Raji (cell line): Measurements from ENCODE around the gene KCNAB3.

Experiments
- POLR2A ChIP-seq: IDR thresholded peaks from 2 replicates; pipeline ENCODE4 v1.6.1; 2011; ENCODE audit warnings: low read depth, low read length, control low read depth; ENCODE audit not compliant: insufficient read depth

Gene KCNAB3

DNA sequence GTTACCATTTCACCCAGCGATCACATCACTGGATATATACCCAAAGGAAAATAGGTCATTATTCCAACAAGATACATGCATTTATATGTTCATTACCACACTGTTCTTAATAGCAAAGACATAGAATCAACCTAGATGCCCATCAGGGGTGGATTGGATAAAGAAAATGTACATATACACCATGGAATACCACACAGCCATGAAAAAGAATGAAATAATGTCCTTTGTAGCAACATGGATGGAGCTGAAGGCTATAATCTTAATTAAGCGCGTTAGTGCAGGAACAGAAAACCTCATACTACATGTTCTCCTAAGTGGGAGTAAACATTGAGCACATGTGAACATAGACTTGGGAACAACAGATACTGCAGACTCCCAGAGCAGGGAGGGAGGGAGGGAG, 20.9 kb upstream of the KCNAB3 start:
- TF ChIP-seq POLR2A, result no peak

GRCh38 chr17:7947651-7948050, 18.0 kb upstream of the KCNAB3 start:
- no peak for TF ChIP-seq POLR2A

GRCh38 chr17:7946441-7946840, 16.8 kb upstream of the KCNAB3 start:
- TF ChIP-seq POLR2A, result no peak

DNA sequence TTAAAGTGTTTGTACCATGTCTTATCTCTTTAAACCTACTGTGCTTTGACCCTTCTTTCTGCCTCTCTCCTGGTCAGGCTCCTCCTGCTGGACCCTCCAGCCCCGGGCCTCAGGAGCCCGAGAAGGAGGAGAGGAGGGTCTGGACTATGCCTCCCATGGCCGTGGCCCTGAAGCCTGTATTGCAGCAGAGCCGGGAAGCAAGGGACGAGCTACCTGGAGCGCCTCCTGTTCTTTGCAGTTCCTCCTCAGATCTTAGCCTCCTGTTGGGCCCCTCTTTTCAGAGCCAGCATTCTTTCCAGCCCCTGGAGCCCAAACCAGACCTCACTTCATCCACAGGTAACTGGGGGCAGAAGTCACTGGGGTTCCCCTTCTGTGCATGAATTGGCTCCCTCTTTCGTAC, 16.0 kb upstream of the KCNAB3 start:
- TF ChIP-seq POLR2A, result no peak

- no peak for TF ChIP-seq POLR2A
Observed at GRCh38 chr17:7944326-7944725, 14.7 kb upstream of the KCNAB3 start.

DNA sequence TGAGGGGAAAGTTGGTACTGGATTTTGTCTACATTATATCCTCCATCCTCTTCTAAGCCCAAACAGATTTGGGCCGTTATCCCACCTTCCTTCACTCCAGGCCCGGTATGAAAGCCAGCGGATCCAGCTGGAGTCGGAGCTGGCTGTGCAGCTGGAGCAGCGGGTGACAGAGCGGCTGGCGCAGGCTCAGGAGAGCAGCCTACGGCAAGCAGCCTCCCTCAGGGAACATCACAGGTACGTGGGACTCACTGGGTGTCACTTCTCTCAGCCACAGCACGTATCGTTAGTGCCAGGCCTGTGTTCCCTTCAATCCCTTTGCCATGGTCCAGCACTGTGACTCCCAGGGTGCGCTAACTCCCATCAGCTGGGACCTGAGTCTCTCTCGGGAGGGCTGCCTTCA, 13.6 kb upstream of the KCNAB3 start:
- no peak for TF ChIP-seq POLR2A

GRCh38 chr17:7940743-7941142, 11.1 kb upstream of the KCNAB3 start:
- TF ChIP-seq POLR2A, result no peak

- TF ChIP-seq POLR2A, result no peak
Observed at GRCh38 chr17:7940034-7940433, 10.4 kb upstream of the KCNAB3 start.

DNA sequence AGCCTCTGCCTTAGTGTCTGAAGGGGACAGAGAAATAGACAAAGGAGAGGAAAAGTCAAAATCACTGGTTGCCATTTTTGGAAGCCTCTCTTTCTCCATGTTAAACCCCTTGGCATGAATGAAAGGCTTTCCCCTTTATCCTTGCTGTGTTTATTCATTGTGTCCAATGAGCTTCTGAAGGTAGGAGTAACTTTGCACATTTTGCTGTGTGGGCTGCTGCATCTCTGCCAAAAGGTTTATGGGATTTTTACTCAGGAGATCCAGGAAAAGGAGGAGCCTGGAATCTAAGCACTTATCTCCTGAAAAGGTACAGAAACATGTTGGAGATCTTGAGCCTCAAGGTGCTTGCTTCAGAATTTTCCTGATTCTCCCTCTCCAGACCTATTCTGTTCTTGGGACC, 6.2 kb upstream of the KCNAB3 start:
- no peak for TF ChIP-seq POLR2A

DNA sequence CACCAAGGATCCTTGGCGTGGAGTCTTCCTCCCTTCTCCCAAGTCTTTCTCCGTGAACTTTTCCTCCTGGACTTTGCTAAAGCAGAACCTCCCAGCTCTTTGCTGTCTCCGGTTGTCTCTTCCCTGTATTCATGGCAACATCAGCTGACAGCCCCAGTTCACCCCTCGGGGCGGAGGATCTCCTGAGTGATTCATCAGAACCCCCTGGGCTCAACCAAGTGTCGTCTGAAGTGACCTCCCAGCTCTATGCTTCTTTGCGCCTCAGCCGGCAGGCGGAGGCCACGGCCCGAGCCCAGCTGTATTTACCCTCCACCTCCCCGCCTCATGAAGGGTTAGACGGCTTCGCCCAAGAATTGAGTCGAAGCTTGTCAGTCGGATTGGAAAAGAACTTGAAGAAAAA, 3.3 kb upstream of the KCNAB3 start:
- no peak for TF ChIP-seq POLR2A

DNA sequence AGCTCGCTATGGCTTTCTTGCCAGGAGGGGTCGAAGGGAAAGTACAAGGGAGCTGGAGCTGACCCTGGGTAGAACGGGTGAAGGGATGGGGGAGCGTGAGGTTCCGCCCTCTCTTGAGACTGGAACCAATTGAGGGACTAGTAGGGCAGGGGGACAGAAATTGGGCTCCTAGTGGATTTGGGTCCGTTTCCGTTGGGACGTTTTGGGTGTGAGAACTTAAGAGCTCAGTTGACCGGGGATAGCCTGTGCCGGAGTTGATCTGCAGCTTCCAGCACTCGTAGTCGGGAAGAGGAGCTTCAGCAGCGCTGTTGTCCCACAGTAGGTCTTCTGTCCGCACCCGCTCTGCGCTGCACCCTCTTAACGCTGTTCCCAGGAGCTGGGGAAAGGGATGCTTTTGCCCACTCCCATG, 2.8 kb upstream of the KCNAB3 start:
- no peak for TF ChIP-seq POLR2A

GRCh38 chr17:7931709-7932482, 2.2 kb upstream of the KCNAB3 start, which contains the start of the genes CNTROB and TRAPPC1:
Gene CNTROB, plus strand, starts transcription at chr17:7932206. Its CDS starts 874 bp downstream, at chr17:7933080.
Gene TRAPPC1, minus strand, starts transcription at chr17:7931946. Its CDS starts 117 bp downstream, at chr17:7931829.
- TF ChIP-seq POLR2A, result peak; percentile 89

DNA sequence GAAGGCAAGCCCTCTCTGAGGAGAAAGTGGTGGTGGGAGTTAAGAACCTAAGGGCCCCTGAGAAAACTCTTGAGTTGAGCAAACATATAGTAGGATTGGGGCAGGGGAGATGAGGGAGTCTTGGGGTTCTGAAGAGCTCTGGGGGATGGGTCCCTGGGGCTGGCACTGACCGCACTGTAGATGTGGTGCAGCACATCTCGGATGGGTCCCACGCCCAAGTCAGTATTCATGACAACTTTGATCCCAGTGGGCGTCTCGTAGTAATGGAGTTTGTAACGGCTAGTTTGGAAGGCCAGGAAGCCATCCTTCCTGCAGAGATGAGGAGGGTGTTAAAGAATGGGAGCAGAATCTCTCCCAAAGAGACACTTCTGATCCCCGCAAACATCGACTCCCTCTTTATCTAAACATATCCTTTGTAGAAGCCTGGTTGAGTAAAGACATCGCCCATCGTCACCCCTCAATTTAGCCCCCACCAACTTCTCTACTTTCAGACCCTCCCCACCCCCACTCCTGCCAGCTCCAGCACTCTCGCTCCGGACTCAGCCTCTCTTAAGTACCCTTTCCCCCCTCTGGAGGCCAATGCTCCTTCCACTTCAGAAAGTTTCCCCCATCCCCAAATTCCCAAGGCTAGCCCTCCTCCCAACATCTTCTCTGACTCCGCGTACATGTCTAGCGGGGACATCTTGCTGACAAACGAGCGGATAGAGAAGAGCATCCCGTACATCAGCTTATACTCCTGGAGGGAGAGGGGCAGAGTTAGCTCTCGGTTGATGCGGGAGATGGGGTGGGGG, 1.4 kb upstream of the KCNAB3 start:
- TF ChIP-seq POLR2A, result no peak

DNA sequence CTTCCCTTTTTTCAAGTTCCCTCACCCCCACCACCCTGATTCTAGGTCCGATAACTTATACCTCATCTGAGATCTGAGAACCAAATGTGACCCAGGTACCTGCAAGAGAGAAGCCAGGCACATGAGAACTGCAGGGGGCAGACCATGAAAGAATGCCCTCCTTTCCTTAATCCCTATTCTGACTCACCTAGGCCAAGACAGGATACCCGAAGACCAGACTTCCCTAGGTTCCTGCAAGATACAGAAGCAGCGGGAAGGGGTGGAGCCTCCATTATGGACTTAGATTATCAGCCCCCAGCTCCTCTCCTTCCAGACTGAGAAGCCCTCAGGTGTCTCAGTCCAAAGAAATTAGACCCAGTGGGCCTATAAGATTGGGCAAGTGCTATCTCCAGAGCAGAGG, 2.1 kb downstream of the KCNAB3 start:
- no peak for TF ChIP-seq POLR2A

DNA sequence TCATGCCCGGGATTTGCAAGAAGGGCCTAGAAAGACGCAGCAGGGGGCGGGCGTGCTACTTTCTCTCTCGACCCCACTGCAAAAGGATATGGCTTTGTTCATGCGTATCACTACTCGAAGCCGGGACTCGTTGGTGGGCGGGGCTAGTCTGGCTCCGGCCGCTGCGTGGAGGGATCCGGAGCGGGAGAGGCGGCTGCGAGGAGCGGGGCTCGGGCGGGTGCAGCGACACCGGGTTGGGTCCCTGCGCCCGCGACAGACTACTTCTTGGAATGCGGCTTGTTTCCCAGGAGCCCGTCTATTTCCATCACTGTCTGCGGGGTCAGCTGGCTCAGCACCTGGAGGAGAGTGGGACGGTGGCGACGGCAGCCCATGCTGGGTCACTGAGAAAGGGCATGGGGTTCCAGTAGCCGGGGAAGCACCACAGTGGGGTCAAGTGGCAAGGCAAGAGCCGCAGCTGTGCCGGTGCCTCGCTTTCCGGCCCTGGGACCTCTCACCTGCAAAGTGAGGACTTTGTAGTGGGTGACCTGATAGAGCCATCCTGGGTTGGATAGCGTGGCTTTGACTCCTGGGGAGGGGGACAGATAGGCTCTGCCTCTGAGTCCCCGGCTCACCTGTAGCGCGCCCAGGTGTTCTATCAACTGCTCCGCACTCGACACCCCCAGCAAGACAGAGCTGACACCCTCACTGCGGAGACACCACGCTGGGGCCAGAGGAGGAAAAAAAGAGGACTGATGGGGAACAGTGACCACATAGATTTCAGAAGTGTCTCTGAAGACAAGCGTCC, 6.6 kb downstream of the KCNAB3 start:
- no peak for TF ChIP-seq POLR2A
